ENCODE results near the gene DPP6.

DPP6 gene

DNA sequence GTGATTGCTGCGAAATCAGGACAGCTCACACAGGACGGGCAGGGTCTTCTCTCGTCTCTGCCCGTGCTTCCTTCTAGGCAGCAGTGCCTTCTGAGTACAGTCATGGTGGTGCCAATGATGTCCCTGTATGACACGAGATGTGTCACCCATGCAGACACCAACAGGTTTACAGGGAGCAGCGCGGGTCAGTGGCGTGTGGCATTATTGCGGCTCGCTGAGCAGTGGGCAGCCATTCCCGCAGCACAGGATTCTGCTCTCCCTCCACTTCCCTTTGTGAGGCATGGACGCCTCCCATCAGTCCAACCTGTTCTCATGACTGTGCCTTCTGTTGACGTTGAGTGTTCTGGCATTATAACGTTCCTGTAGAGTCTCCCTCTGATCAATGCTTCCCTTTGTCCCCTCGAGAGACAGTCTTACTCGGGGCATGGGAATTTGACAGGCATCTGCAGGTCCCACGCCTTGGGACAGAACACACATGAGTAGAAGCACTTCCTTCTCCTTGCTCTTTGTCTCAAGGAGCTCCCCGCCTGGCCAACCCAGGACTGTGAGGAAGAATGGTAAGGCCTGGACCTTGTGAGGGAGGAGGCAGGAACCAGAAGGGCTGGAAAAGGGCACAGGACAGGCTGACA, 731.2 kb downstream of the DPP6 start:
- DNase-seq: no peak

- DNase-seq: no peak
Observed at GRCh38 chr7:154785898-154786297, 733.7 kb downstream of the DPP6 start.

GRCh38 chr7:154789404-154789803, 737.2 kb downstream of the DPP6 start:
- no peak for DNase-seq

DNA sequence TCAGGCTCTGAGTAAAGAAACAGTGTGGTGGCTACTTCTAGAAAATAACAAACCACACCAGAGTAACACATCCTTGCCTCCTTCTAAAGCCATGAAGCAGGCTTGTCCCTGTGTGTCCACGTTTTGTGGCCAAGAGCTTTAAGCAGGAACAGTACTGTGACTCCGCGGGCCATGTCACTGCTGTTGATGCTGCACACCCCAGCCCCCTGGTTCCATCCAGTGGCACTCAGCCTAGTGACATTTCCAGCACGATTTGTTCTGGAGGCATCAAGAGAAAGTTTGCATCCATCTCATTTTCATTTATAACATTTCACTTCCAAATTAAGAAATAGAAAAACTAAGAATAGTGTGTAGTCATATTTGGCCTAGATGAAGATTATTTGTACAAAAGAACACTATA, 739.4 kb downstream of the DPP6 start:
- DNase-seq: no peak

DNA sequence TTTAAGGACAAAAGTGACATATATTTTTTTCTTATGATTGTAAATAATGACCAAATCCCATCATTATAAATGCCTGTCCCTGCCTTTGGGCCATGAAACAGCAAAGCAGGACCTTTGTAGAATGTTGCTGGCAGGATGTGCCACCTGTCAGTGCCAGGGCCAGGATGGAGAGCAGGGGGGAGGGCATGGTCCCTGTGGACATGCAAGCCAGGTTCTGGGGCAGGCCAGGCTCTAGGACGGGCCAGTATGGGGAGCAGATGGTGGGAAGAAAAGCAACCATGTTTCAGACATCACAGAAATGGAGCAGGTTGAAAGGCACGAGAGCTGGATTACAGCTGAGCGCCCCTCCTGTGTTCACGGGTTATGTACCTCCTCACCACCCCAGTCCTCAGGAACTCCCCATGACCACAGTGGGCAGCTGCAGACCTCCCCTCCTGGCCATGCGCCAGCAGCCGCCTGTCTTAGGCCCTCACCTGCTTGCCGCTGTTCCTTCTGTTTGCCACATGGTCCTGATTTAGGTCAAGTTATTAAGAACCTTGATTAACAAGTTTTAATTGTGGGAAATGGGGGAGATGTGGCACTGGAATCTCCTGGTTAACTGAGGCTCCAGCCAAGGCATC, 740.3 kb downstream of the DPP6 start:
- DNase-seq: no peak

- DNase-seq: peak; percentile 33
Observed at GRCh38 chr7:154794147-154794780, 742.1 kb downstream of the DPP6 start.

- DNase-seq: no peak
Observed at GRCh38 chr7:154795014-154795413, 742.8 kb downstream of the DPP6 start.

DNA sequence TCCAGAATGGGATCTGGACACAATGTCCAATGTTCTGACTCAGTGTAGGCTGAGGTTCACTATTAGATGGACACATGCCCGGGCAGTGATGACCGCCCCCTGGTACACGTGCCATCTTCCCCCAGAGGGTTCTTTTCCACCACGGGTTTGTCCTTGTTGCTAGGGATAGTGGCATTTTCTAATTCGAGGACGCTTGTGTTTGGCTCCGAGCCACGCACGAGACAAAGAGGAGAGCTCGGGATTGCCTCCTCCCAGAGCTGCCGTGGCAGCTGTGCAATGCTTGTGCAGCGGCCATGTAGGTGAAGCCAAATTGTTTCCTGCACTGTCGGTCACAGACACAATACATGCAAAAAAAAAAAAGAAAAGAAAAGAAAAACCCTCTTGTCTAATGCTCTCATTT, 743.2 kb downstream of the DPP6 start:
- no peak for DNase-seq

DNA sequence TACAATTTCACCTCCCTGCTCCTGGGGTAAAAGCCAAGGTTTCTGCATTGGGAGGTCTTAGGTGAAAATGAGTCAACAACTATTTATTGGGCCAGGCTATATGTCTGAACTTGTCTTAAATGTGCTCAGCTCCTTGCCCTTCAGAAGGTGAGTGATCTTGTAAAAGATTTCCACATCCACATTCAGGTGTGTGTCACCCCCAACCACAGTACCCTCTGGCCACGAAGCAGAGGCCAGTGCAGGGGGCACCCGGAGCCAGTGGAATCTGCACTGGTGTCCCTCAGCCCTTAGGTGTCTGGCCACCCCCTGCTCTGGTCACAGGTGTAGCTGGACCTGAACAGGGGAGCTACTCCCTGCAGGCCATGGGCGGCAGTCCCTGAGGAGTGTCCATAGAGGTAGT, 752.3 kb downstream of the DPP6 start:
- no peak for DNase-seq

- no peak for DNase-seq
Observed at GRCh38 chr7:154812027-154812426, 759.8 kb downstream of the DPP6 start.

DNA sequence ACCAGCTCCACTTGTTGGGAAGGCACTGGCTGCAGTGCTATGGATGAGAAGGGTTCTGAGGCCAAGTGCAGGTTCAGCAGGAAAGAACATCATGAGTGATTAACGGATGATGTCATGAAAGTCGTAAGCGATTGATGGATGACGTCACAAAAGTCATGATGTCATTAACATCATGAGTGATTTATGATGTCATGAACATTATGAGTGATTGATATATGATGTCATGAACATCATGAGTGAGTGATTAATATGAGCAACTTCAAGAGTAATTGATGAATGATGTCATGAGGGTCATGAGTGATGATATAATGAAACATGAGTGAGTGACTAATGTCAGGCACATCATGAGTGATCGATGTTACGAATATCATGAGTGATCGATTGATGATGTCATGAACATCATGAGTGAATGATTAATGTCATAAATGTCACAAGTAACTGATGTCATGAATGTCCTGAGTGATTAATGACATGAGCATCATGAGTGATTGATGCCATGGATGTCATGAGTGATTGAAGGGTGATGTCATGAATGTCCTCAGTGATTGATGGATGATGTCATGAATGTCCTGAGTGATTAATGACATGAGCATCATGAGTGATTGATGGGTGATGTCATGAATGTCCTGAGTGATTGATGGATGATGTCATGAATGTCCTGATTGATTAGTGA, 765.2 kb downstream of the DPP6 start:
- no peak for DNase-seq

DNA sequence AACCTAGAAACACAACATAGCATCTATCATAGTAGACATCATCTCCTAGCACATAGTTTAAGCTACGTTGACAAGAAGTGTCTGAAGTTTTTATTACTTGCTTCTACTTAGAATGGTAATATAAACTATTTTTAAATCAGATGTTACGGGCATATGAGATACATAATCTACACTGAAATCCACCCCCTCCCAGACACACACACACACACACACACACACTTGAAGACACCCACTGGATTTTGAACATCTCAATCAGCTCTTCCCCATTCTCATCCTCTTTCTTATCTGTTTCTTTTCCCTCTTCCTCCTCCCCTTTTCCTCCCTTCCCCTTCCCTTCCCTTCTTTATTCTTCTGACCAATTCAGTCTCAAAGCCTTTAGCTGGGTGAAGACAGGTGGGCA, 774.8 kb downstream of the DPP6 start:
- no peak for DNase-seq

DNA sequence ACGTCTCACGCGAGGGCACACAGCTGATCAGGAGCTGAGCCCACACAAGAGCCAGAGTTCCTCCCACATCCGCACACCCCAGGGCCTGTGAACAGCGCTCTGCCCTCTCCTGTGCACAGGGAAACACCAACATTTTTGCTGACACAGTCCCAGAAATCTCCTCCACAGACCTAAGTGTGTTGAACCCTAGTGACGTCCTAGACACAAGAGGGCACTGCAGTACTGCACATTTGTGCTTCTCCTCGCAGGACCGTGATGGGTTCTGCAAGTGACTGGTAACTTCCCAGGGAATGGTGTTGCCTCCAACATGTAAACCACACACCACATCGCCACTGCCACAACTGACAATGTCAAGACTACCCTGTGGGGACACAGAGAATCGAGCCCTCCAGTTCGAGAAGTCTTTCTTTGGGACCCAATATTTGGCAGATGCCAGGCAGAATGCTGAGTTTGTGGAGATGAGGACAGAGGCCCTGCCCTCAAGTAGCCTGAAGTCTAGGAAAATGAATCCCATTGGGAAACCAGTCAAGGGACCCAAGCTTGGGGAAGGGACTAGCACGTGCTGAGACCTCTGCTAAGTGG, 780.5 kb downstream of the DPP6 start:
- DNase-seq: peak; percentile 3

- DNase-seq: no peak
Observed at GRCh38 chr7:154836021-154836448, 783.8 kb downstream of the DPP6 start.

- DNase-seq: no peak
Observed at GRCh38 chr7:154837087-154837486, 784.9 kb downstream of the DPP6 start.

DNA sequence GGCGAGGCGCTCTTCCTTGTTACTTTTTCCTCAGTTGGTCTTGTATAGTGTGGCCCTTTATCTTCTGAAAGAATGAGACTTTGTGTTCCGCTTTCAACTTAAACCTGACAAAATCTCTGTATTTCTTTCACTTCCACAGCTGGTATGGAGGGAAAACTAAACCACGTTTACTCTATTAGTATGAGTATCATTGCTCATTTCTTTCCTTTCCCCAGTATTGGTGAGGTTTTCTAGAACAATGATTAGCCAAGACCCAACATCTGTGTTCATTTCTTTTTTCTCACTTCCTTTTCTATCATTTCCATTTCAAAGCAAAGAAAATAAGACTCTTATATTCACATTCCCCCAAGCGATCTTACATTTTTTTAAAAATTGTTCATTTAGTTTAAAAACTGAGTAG, 785.4 kb downstream of the DPP6 start:
- no peak for DNase-seq

GRCh38 chr7:154840086-154840485, 787.9 kb downstream of the DPP6 start:
- no peak for DNase-seq

- no peak for DNase-seq
Observed at GRCh38 chr7:154841731-154842331, 789.6 kb downstream of the DPP6 start.

- DNase-seq: no peak
Observed at GRCh38 chr7:154842591-154842990, 790.4 kb downstream of the DPP6 start.

- peak; percentile 2 for DNase-seq
Observed at GRCh38 chr7:154843670-154844237, 791.6 kb downstream of the DPP6 start.

- no peak for DNase-seq
Observed at GRCh38 chr7:154844499-154844898, 792.3 kb downstream of the DPP6 start.

GRCh38 chr7:154844955-154845354, 792.8 kb downstream of the DPP6 start:
- DNase-seq: no peak

GRCh38 chr7:154848464-154848863, 796.3 kb downstream of the DPP6 start:
- DNase-seq: no peak

Data from activated CD4-positive, alpha-beta T cell treated with anti-CD3 and anti-CD28 coated beads, Interleukin-2, amount 50 U/mL, for 16 hours (primary cell).